OCI-LY1 (cell line): ENCODE measurements around the gene HSP90AB1.

Experiments
- H2AFZ ChIP-seq: fragments of 200-600 bp; sonication (generic), shearing (Covaris generic); 2 replicates; pipeline ENCODE4 v1.6.0; 2014; ENCODE audit warnings: antibody characterized with exemption, mild to moderate bottlenecking, low read length
- H3F3A ChIP-seq: fragments of 200-600 bp; sonication (generic), shearing (Covaris generic); 2 replicates; pipeline ENCODE4 v1.6.0; 2014; ENCODE audit warnings: mild to moderate bottlenecking, antibody characterized with exemption, low read length, moderate library complexity; ENCODE audit not compliant: insufficient read depth
- H3K27ac ChIP-seq: fragments of 200-600 bp; sonication (generic); 2 replicates; pipeline ENCODE4 v1.5.1; 2014; ENCODE audit warnings: low read length, mixed run types, mild to moderate bottlenecking, low read depth; ENCODE audit not compliant: poor library complexity, severe bottlenecking
- H3K27me3 ChIP-seq: fragments of 200-600 bp; sonication (generic); 2 replicates; pipeline ENCODE4 v1.6.0; 2014; ENCODE audit warnings: antibody characterized with exemption, mild to moderate bottlenecking, low read length, moderate library complexity; ENCODE audit not compliant: insufficient read depth
- H3K36me3 ChIP-seq: fragments of 200-600 bp; sonication (generic); 2 replicates; pipeline ENCODE4 v1.6.1; 2014; ENCODE audit warnings: mild to moderate bottlenecking, antibody characterized with exemption, low read length, moderate library complexity, mixed read lengths; ENCODE audit not compliant: insufficient read depth
- H3K4me1 ChIP-seq: fragments of 200-600 bp; sonication (generic); 2 replicates; pipeline ENCODE4 v1.5.1; 2014; ENCODE audit warnings: mild to moderate bottlenecking, low read length, moderate library complexity; ENCODE audit not compliant: insufficient read depth, severe bottlenecking
- H3K4me2 ChIP-seq: fragments of 200-600 bp; sonication (generic), shearing (Covaris generic); 2 replicates; pipeline ENCODE4 v1.6.1; 2014; ENCODE audit warnings: low read length
- H3K4me3 ChIP-seq: fragments of 200-600 bp; sonication (generic); 2 replicates; pipeline ENCODE4 v1.5.1; 2014; ENCODE audit warnings: low read length, low read depth, mild to moderate bottlenecking, mixed read lengths; ENCODE audit not compliant: poor library complexity, severe bottlenecking
- H3K79me2 ChIP-seq: fragments of 200-600 bp; shearing (Covaris generic); 2 replicates; pipeline ENCODE4 v1.6.1; 2016; ENCODE audit warnings: mixed run types, low read length, mixed read lengths; ENCODE audit not compliant: insufficient read depth
- H3K9ac ChIP-seq: fragments of 200-600 bp; sonication (generic), shearing (Covaris generic); 2 replicates; pipeline ENCODE4 v1.6.1; 2014; ENCODE audit warnings: mild to moderate bottlenecking, low read length, mixed read lengths
- H3K9me2 ChIP-seq: fragments of 200-600 bp; sonication (generic), shearing (Covaris generic); 2 replicates; pipeline ENCODE4 v1.6.1; 2014; ENCODE audit warnings: low read depth, mild to moderate bottlenecking, low read length, mixed read lengths
- H3K9me3 ChIP-seq: fragments of 200-600 bp; shearing (Covaris generic); 2 replicates; pipeline ENCODE4 v1.6.1; 2014; ENCODE audit warnings: low read length, mixed read lengths
- H4K20me1 ChIP-seq: fragments of 200-600 bp; sonication (generic), shearing (Covaris generic); 2 replicates; pipeline ENCODE4 v1.6.0; 2016; ENCODE audit warnings: mild to moderate bottlenecking, low read length; ENCODE audit not compliant: insufficient read depth
- EZH2 ChIP-seq: fragments of 200-600 bp; sonication (generic), shearing (Covaris generic); IDR thresholded peaks from 2 replicates; pipeline ENCODE4 v1.8.0; 2017; ENCODE audit warnings: borderline replicate concordance, mixed run types, mild to moderate bottlenecking, antibody characterized with exemption, low read length, moderate library complexity, mixed read lengths
- TF ChIP-seq, protein P1 (sequence below): fragments of 200-600 bp; sonication (generic), shearing (Covaris generic); IDR thresholded peaks from 2 replicates; pipeline ENCODE4 v1.5.1; 2017; ENCODE audit warnings: mild to moderate bottlenecking, antibody characterized with exemption, low read length, moderate library complexity, mixed read lengths

HSP90AB1 gene

DNA sequence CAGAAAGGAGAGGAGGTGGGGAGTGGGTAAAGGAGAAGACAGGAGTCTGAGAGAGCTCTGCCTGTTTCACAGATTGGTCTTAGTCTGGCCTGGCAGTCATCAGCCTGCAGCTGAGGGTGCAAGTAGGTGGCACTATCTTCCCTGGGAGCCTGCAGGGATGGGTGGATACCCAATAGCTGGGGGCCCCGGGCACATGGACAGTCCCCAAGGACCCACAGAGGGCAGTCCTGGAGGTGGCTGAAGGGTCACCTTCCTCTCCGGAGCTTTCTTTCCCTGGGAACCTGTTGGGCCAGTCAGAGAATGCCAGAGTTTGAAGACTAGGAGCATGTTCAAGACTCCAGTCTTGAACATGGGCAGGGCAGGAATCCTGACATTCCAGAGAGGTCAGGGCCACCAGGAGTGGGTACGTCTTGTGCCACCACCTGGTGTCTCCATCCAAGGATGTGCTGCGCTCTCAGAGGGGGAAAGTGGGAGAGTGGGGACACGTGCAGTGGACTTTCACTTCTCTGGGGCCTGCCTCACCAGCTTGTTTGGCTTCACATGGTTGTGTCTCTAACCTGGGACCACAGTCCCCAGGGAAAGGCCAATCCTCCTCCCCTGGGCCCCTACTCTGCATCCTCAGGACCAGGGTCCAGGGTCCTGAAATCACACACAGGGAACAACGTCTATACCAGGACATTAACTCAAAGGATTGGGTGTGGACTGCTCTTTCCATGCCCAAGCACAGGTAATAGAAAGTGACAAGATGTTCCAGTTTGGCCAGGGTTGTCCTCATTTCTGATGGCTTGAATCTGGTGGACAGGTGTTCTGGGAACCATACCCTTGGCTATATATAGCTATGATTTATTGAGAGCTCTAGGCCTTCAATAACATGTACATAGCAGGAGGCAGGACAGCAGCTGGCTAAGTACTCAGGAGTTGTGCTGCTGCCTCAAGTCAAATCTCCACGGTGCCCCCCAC lies 48.2 kb downstream of the HSP90AB1 start:
- no peak overlapping the region for H2AFZ ChIP-seq
- H3K27ac ChIP-seq, result no peak overlapping the region
- no peak overlapping the region for H3K4me3 ChIP-seq
- TF ChIP-seq EZH2, result no peak
- H3K36me3 ChIP-seq, result 0 out of 2 replicates have a peak, but pooled peaks cover under 1% of the 10 kb centered on the region
- peaks cover 4% of the 10 kb centered on the region; the same call in 1 of the 2 replicates for H3K27me3 ChIP-seq
- no peaks in the 10 kb centered on the region for H3K9me3 ChIP-seq
- no peak overlapping the region for H3K4me2 ChIP-seq
- H3F3A ChIP-seq, result no peaks in the 10 kb centered on the region
- no peaks in the 10 kb centered on the region for H4K20me1 ChIP-seq
- H3K4me1 ChIP-seq, result no peaks in the 10 kb centered on the region
- H3K79me2 ChIP-seq, result no peaks in the 10 kb centered on the region
- no peaks in the 10 kb centered on the region for H3K9me2 ChIP-seq
- no peak overlapping the region for H3K9ac ChIP-seq

DNA sequence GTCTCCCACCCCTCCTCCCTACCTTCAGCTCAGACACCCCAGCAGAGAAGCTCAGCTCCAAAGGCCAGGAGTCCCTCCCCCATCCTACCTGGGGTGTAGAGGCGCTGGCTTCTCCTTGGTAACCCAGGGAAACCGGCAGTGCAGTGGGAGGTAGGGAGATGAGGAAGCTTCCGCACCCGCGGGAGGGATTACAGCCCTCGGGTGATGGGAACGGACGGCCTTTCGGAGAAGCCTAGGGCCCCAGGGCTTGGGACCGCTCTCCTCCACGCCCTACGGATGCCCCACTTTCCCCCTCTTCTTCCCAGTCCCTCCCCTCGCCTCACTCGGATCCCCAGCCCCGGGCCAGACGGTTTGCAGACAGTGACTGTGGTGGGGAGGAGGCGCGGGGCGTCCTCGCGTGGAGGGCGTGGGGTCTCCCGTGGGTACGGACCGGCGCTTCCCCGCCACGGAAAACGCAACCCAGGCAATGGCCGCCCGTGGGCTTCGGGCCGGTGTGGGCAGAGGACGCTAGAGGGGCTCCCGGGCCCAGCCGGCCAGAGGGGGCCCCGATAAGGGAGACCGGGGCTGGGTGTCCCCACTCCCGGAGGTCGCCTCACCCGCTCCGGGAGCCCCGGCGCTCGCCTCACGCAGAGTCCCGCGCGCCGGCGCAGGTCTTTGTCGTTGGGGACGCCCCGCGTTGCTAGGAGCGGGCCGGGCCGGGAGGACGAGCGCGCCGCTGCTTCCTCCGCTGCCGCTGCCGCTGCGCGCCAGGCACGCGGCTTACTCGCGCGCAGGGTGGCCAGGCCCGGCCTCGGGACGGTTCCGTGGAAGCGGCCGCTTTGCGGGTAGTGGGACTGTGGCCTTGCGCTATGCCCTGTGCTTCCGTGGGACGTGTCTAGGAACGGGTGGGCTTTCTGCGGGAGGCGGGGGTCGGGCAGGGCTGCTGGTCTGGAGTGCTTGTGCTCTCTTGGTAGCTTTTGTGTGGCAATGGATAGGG lies 50.5 kb downstream of the HSP90AB1 start:
- Histone ChIP-seq H3K27ac (no peak overlapping the region), H3F3A (no peaks in the 10 kb centered on the region), H3K36me3 (peaks cover 21% of the 10 kb centered on the region), H4K20me1 (no peaks in the 10 kb centered on the region), H3K79me2 (no peaks in the 10 kb centered on the region), H3K9ac (no peak overlapping the region), H3K4me1 (no peaks in the 10 kb centered on the region), H2AFZ (no peak overlapping the region), H3K27me3 (peaks cover 2% of the 10 kb centered on the region; the same call in 1 of the 2 replicates), H3K9me2 (no peaks in the 10 kb centered on the region), H3K4me2 (no peak overlapping the region), H3K9me3 (no peaks in the 10 kb centered on the region), H3K4me3 (no peak overlapping the region)
- TF ChIP-seq EZH2, result no peak
- TF ChIP-seq, protein P1, sequence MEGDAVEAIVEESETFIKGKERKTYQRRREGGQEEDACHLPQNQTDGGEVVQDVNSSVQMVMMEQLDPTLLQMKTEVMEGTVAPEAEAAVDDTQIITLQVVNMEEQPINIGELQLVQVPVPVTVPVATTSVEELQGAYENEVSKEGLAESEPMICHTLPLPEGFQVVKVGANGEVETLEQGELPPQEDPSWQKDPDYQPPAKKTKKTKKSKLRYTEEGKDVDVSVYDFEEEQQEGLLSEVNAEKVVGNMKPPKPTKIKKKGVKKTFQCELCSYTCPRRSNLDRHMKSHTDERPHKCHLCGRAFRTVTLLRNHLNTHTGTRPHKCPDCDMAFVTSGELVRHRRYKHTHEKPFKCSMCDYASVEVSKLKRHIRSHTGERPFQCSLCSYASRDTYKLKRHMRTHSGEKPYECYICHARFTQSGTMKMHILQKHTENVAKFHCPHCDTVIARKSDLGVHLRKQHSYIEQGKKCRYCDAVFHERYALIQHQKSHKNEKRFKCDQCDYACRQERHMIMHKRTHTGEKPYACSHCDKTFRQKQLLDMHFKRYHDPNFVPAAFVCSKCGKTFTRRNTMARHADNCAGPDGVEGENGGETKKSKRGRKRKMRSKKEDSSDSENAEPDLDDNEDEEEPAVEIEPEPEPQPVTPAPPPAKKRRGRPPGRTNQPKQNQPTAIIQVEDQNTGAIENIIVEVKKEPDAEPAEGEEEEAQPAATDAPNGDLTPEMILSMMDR, result no peak

DNA sequence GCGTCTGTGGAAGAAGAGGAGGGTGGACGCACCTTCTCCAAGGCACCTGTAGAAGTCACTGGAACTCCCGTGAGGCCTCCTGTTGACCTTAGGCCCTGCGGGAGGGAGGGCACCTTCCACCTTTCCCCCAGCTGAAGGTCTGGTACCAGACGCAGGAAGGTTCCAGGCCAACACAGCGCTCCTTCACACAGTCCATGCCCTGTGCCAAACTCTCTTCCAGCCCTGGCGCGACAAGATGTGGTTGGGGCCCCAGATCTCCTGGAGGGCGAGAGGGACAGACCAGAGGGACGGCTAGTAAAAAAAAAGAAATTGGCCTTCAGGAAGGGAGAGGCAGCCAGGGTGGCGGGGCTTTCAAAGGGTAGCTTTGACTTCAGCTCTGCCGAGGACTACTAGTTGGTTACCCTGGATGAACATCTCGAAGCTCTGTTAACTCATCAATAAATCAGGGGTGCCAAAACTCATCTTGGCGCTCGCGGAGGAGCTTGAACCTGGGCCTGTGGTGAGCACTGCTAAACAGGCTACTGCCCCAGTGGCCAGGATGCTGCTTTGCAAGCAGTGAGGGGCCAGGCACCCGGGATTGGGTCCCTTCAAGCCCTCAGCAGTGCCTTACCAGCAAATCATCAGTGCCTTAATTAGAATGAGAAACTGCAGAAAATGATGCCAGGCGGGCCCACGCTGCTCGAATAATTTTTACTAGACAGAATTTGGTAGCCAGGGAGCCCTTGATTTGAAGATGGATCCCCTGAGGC lies 51.3 kb downstream of the HSP90AB1 start:
- H3K36me3 ChIP-seq, result peaks cover 29% of the 10 kb centered on the region
- H3K4me2 ChIP-seq, result no peak overlapping the region
- no peak for TF ChIP-seq EZH2
- TF ChIP-seq, protein P1, result no peak
- no peaks in the 10 kb centered on the region for H4K20me1 ChIP-seq
- H3K27ac ChIP-seq, result no peak overlapping the region
- H3F3A ChIP-seq, result no peaks in the 10 kb centered on the region
- no peaks in the 10 kb centered on the region for H3K9me2 ChIP-seq
- H3K9ac ChIP-seq, result no peak overlapping the region
- H3K4me3 ChIP-seq, result no peak overlapping the region
- no peaks in the 10 kb centered on the region for H3K79me2 ChIP-seq
- no peaks in the 10 kb centered on the region for H3K27me3 ChIP-seq
- no peaks in the 10 kb centered on the region for H3K4me1 ChIP-seq
- H2AFZ ChIP-seq, result no peak overlapping the region
- H3K9me3 ChIP-seq, result no peaks in the 10 kb centered on the region
